HG03442 (cell line): Measurements from ENCODE around the gene MIB2.
A peak's percentile ranks its signal among the peaks of the same experiment; 100 is the strongest.
"Not testable (repeated sequence)": the region's sequence is repeated elsewhere in the genome, so short reads cannot be mapped to it uniquely, and the experiment has no call there.

Source experiments
- ATAC-seq: cut with Tn5 transposase; IDR thresholded peaks from one replicate; pipeline ENCODE4 v1.9.1; 2021; ENCODE audit warnings: mild to moderate bottlenecking, moderate library complexity; ENCODE audit not compliant: unreplicated experiment

The MIB2 gene

DNA sequence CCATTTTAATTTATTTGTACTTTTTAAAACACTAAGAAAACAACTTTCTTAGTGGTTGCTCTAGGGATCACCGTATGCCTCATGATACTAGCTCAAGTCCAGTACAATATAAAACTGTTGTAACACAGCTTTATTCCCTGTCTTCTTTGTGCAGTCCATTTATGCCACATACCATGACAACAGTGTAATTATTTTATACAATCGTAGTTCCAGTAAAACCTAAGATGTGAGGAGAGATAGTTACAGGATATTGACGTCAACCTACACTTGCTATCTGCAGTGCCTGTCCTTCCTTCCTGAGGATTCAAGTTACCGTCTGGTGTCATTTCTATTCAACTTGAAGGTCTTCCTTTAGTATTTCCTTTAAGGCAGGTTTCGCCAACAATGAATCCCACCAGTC is 31.0 kb downstream of the MIB2 start:
- ATAC-seq, result not testable (repeated sequence)

DNA sequence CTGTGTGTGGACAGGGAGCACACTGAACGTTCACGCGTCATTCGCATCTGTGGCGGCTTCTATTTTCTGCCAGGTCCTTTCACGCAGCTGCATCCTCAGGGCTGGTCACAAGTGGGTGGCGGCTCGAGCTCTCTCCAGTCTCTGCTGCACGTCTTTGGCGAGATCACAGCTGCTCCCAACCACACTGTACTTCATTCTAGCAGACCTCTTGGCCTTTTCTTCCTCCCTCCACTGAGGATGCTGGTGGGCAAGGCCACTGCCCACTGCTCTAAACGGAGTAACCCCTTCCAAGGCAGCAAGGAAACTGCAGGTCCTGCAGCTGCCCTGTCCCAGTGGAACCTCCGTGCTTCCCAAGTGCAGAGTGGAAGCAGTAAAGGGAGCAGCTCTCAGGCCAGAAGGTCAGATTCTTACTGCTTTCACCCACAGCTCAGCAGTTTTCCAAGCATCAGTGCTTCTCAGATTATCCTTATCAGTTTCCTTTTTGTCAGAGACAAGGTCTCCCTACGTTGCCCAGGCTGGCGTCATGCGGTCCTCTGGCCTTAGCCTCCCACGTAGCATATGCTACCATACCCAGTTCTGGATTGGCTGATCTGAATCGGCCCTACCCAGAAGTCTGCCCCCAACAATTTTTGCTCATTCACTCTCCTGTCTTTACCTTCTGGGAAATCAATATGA is 32.4 kb downstream of the MIB2 start:
- ATAC-seq, result not testable (repeated sequence)

DNA sequence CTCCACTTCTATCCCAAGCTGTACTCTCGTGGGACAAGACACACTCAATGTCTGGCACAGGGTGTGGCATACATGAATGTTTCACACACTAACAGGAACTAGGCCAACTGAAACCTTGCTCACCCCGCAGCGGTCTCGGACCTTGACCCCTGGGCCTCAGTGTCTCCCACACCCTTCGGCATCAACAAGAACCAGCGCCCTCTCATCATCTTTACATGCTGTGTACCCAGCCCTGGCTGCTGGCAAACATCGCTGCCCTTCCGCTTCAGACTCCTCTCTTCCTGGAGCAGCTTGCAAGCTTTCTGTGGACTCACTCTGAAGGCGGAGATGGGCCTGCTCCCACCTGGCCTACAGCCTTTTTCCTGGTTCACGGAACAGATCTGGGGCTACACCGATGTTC is 33.0 kb downstream of the MIB2 start:
- not testable (repeated sequence) for ATAC-seq

DNA sequence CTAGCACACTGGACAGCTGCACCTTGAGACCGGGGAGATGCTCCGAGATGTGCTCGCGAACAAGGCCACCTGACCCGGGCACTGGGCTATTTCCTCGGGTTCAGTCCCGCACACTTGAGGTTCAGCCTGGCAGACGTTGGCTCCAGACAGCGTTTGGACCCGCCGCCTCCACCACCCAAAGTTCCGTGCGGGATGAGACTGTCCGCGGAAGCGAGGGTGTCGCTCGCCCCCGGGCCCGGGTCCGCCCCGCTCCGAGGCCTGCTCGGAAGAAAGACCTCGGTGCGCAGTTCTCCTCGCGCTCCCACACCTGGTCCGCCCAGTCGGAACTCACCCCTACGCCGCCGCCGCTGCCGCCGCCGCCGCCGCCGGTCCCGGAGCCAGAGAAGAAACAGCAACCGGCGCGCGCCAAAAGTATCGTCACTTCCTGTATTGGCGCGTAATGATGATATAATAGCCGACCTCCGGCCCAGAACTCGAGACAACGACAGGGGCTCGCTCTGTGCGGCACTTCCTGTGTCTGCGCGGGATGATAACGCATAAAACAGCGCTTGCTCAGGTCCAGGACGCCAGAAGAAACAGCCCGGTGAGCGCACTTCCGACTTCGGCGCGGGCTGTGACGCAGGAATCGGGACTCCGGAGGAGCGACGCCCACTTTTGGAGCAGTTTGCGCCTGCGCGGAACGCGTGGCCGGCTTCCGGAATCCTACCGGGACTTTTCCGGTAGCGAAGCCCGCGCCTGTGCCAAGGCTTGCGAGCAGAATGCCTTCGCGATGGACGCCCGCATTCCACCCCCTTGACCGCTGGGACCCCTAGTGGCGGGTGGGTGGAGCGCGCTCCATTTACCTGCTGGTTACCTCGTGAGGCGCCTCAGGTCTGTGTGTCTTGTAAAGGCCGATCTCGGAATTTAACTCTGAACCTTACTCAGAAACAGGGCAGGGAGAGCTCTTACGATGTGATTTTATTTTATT is 43.6 kb downstream of the MIB2 start, which contains the start of gene CDK11B:
CDK11B (minus strand) TSS at position 422 of the 967 bp plus-strand sequence. CDS start 1,519 bp downstream, outside the sequence.
- peak; percentile 79 for ATAC-seq

DNA sequence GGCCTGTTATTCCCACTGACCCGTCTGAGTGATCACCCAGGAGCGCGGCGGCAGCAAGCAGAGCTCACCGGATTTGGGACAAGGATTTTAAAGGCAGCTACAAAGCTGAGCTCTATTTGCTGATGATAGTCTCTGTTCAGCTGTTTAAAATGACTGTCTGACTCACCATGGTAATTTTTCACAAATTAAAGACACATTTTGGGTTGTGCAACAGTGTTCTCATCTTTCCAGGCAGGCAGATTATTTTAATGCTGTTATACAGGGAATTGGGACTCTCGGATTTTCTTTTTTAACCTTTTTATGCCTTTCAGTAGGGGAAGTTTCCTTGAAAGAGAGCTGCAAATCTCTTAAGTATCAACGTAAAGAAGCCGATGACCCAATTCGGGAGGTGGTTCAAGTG is 47.1 kb downstream of the MIB2 start:
- not testable (repeated sequence) for ATAC-seq

DNA sequence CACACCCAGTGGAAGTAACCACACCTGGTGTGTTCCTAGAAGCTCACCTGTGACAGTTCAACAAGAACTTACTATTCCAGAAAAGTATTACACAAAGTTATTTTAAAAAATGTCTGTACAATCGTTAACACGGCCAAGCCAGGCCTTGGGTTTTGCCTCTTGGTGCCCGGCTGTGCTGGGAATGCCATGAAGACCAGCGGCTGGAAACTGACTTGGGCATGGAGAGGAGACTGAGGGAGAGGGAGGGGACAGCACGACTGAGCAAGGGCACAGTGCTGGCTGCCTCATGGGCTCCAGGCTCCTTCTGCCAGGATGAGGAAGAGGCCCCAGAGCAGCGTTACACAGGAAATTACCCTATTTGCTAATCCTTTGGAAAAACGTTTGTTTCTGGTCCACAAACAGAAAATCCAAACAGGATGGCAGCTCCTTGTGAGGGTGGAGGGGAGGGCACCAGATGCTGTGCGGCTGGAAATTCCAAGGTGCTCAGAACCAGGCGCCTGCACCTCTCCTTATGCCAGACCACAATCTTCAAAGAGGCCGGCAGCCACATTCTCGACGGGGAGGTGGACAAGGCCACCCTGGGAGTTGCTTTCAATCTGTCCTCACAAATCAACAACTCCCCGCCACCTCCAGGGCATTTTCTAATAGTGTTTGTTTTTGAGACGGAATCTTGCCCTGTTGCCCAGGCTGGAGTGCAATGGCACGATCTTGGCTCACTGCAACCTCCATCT is 47.7 kb downstream of the MIB2 start:
- not testable (repeated sequence) for ATAC-seq

DNA sequence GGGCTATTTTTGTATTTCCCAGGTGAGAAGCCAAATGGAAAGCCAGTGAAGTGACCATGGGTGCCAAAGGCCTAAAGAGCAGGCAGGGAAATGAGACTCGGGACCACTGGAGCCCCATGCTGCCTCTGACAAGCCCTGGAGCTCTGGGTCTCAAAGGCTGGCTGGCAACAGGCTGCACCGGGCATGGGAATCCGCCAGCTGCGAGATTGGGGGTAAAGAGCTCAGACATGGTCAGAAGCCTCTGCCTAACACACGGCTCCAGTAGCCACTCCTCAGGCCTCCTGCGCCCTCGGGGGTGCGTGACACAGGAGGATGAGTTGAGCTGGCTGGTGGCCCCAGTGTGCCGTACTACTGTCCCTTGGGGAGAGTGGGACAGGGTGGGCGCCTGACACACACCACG is 49.0 kb downstream of the MIB2 start:
- ATAC-seq, result not testable (repeated sequence)

DNA sequence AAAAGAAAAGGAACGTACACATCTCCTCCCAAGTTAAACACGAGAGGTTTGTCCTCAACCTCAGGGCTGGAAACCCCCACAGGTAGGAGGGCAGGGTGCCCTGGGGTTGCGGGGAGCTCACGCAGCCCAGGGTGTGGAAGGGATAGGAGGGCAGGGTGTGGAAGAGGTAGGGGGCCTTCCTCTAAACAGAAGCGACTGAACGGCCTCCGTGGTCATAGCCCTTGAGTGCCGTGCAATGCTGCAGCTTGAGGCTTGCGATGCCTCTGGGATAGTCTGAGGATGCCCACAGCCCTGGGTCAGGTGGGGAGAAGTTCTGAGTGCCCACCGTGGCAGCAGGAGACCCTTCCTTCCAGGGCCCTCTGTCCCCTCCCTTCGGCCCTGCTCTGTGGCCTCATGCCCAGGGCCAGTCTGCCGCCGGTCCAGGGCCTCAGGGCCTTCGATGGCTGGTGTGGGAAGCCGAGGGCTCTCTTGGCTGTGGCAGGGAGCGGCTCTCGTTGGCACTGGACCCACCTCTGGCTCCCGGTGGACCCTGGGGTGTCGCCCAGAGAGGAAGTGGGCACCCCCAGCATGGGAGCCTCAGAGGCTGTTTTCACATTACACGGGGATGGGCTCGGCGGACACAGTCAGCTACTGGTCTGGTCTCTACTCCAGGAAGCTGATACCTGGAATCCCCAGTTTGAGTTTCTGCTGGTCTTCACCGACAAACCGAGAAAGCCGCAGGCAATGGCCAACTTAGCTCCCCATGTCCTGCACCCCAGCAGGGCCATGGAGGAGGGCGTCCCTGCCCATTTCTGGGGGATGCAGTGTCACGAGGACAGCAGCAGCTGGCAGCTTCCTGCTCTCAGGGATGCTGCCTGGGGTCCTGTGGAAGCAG is 49.9 kb downstream of the MIB2 start:
- ATAC-seq, result no peak

DNA sequence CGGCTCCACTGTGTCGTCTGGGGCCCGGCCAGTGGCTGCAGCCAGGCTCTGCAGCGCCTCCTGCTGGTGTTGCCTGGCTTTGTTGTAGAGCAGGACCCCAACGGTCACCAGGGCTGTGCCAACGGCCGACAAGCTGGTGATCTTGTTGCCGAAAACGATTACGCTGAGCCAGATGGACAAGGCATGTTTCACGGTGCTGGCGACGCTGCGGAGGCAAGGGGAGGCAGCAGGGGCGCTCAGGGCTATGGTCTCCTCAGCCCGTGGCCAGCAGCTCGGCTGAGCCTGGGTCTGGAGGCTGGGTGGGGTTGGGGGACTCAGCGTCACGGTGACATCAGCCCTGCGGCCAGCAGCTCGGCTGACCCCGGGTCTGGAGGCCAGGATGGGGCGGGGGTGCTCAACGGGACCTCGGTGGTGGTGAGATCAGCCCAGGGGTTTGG is 50.5 kb downstream of the MIB2 start:
- ATAC-seq, result no peak

DNA sequence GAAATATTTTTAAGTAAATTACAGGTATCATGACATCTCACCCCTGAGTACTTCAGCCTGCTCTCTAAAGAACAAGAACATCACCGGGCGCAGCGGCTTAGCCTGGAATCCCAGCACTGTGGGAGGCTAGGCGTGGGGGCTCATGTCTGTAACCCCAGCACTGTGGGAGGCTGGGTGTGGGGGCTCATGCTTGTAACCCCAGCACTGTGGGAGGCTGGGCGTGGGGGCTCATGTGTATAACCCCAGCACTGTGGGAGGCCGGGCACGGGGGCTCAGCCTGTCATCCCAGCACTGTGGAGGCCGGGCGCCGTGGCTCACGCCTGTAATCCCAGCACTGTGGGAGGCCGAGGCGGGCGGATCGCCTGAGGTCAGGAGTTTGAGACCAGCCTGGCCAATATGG is 51.2 kb downstream of the MIB2 start:
- no peak for ATAC-seq

DNA sequence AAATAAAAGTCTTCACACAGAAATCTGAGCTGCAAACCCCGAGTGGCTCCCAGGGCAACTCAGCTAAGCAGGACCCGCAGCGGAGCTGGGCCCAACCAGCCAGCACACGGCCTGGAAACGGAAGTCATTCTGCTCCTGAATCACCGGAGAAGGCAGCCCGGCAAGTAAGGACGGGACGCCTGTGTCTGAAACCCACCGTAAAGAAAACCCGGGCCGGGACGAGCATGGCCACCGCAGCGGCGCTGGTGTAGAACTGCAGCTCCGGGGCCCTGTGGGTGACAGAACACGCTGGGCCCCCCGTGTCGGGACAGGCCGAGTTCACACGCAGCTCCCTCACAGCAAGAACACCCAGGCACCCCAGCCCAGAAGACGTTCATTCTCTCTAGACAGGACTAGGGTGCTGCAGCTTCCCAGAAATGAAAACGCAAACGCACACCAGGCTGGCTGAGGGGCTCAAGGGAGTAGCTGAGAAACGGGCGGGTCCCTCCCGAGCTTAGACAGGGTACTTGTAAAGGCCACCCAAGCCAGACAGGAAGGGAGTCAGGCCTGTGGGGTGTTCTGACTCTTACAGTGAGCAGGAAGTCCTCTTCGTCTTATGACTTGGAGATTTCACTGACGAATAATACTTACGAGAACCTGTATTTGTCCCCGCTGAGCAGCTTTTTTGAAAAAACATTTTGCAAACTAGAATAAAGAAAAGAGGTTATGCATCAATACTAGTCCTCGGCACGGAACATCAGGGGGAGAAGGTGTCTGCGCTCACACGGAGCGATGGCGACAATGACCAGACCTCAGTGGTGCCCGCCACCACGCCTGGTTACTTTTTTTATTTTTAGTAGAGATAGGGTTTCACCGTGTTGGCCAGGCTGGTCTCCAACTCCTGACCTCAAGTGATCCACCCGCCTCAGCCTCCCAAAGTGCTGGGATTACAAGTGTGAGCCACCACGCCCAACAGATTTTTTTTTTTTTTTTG is 54.5 kb downstream of the MIB2 start:
- no peak for ATAC-seq

DNA sequence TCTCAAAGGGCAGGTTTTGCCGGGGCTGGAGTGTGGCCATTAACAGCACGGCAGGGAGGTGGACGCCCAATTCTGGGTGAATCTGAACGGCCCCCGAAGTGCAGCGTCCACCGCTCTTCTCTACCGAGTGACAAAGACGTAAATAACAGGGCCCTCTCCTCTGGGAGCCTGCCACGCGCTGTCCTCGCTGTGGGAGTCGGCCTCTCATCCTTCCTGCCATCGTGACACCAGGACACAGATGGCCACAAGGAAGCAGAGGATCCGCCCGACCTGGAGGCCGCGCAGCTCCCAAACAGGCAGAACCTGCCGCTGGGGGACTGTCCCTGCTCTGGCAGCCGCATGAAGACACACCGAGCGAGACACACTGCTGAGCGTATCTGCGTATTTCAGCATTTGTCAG is 55.6 kb downstream of the MIB2 start:
- no peak for ATAC-seq

DNA sequence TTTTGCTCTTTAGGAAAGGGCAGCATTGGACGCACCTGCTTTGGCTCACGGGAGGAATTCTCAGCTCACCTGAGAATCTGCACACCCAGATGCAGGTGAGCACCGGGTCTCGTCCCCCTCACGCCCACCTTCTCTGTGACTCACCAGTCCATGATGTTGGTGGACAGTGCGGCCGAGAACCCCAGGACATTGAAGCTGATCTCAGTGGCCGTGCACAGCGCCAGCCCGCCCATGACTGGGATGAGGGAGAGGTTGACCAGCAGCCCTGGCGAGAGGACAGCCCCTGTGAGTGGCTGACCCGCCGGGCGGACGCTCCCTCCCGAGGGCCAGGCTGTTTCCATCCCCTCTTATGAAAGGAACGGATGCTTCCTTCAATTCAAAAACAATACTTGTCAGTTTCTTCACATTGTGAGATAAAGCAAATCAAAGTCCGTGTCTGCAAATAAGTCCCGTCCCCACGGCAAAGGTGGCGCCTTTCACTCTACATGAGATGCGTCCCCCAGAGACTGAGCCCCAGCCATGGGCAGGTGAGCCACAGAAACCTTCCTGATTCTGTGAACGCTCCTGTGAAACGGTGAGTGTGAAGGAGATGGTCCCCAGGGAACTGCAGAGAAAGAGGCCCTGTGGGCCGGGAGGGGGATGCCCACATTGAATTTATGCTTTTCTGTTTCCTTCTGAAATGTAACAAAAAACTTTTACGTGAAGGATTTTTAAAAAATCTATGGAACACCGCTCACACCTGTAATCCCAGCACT is 56.2 kb downstream of the MIB2 start:
- no peak for ATAC-seq

DNA sequence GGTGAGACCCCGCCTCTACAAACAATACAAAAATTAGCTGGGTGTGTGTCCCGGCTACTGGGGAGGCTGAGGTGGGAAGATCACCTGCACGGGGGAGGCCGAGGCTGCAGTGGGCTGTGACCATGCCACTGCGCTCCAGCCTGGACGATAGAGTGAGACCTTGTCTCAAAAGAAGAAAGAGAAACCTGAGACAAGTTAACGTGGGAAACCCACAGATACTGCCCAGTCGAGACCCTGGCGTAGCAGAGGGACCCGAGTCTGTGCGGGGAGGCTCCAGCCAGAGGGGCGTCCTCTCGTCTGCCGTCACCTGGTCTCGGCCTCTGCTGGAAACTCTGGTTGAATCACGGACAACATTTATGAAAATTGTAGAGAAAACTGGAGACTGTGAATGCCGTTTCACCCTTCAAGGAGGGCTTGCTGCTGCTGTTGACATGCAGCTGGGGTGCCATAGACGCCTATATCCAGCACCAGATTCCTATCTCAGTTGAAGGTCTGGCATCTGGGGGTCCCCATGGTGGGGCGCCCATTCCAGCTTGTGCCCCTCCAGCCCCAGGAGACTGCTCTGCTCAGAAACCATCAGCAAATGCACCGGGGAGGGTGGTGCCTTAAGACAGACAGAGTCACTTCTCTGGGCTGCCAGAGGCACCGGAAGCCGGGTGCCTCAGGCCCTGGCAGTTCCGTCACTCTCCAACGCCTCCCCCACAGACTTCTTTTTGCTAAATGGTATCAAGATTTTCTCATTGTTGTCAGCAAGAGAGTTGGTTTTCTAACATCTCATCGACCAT is 57.1 kb downstream of the MIB2 start:
- no peak for ATAC-seq

DNA sequence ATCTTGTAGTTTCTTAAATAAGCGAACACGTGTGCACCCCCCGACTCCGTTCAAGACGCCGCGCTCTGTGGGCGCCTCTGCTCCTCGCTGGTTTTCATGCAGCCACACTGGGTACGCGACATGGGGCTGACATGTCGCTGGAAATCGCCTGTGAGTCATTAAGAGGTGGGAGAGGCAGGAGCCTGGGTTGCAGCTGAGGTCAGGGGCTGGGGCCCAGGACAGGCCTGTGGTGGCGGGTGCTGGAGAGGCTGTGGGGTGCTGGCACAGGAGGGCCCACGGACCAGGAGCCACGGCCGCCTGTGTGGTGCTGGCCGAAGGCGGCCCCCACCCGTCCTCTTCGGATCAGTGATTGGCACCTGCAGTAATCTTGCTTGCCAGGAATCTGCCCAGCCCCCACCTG is 59.5 kb downstream of the MIB2 start:
- ATAC-seq, result not testable (repeated sequence)

DNA sequence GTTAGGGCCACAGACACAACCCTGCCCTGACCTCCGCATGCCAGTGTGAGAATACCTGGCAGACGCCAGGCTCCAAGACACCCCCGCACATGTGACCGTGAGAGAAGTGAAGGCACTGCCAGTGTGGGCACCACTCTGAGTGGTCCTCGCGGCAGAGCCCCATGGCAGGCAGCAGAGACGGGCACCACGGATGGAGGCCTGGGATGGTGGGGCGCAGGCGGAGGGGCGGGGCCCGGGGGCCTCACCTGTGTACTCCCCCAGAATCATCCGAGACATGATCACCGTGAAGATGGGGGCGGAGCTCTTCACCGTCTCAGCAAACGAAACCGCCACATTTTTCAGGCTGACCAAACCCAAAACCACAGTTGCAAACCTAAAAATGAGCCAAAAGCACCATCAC is 59.9 kb downstream of the MIB2 start:
- ATAC-seq, result not testable (repeated sequence)

DNA sequence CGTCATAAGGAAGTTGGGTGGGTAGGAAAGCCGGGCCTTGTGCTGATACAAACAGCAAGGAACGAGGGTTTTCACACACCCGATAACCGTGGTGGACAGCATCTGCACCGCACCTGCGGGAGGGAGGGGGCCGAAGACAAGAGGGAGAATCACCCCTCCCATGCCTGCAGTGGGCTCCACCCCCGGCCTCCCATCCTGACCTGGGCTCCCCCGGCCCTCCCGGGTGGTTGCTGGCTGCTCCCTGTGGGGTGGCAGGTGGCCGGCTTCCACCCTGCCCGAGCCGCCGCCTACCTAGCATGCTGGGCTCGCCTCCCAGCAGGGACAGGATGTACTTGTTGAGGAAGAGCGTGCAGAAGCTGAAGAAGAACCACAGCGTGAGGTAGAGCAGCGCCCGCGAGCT is 60.8 kb downstream of the MIB2 start:
- not testable (repeated sequence) for ATAC-seq
